Activated CD8-positive, alpha-beta memory T cell treated with anti-CD3 and anti-CD28 coated beads, Interleukin-2, amount 10 ng/mL, durations not matched to agents 7 days and 5 days (primary cell): ENCODE data around the gene ZNF562. TPM values are rescaled to one million over a fixed set of nuclear protein-coding genes. Genes with fewer than 3 reads are reported as not detected.
"Not testable (repeated sequence)": the region's sequence is repeated elsewhere in the genome, so short reads cannot be mapped to it uniquely, and the experiment has no call there.

Source experiments
- ATAC-seq: fragments of 150-1000 bp; cut with Tn5 transposase; one replicate; pipeline ENCODE4 v1.10.0; 2021; ENCODE audit warnings: moderate library complexity
- CTCF ChIA-PET: fragments of 350-600 bp; sonication (Branson Sonifier 250); formaldehyde crosslinking; loops from one replicate; lab custom pipeline; 2021; ENCODE audit warnings: antibody characterized with exemption; lab: Charles Lee
- DNase-seq: peaks from one replicate; pipeline ENCODE4 v3.0.0-alpha.2; 2020
- H3K27ac Mint-ChIP-seq: one replicate; pipeline ENCODE4 v1.8.0; 2021; ENCODE audit warnings: mild to moderate bottlenecking, mixed read lengths
- H3K27me3 Mint-ChIP-seq: one replicate; pipeline ENCODE4 v1.8.0; 2021; ENCODE audit warnings: mixed read lengths
- H3K36me3 Mint-ChIP-seq: one replicate; pipeline ENCODE4 v1.8.0; 2021; ENCODE audit warnings: mild to moderate bottlenecking, mixed read lengths
- H3K4me1 Mint-ChIP-seq: one replicate; pipeline ENCODE4 v1.8.0; 2021; ENCODE audit warnings: mixed read lengths
- H3K4me3 Mint-ChIP-seq: one replicate; pipeline ENCODE4 v1.8.0; 2021; ENCODE audit warnings: mild to moderate bottlenecking, moderate library complexity, mixed read lengths
- H3K9me3 Mint-ChIP-seq: one replicate; pipeline ENCODE4 v1.8.0; 2022; ENCODE audit warnings: low read depth, mixed read lengths
- total RNA-seq, 2 experiments: library from RNA; stranded (reverse); gene quantifications; one replicate each; pipeline ENCODE4 v1.2.3, GENCODE V29; 2021

The ZNF562 gene
- 10 to 100 TPM; 25.9 to 26.7 TPM for total RNA-seq

- Mint-ChIP-seq H3K9me3 (peaks cover 25% of the 10 kb centered on the region), H3K4me3 (peak within 1 kb of the TSS; percentile 92), H3K4me1 (peaks cover 28% of the 10 kb centered on the region), H3K36me3 (peaks cover 53% of the 10 kb centered on the region), H3K27ac (peak within 1 kb of the TSS; percentile 98), H3K27me3 (no peaks in the 10 kb centered on the region)
- CTCF ChIA-PET = interaction anchor here (0.6 to 1.2 kb wide), 3 partner anchors 12 to 148 kb away, joined by 3 to 6 read pairs (median 4); no protein-coding TSS in a partner anchor
- ATAC-seq = peak; percentile 88
- peak; percentile 90 for DNase-seq
Observed at GRCh38 chr19:9674663-9675357, at the start of gene ZNF562. ZNF562 (minus strand) TSS chr19:9675100; CDS start chr19:9660744, 14,356 bp downstream.

DNA sequence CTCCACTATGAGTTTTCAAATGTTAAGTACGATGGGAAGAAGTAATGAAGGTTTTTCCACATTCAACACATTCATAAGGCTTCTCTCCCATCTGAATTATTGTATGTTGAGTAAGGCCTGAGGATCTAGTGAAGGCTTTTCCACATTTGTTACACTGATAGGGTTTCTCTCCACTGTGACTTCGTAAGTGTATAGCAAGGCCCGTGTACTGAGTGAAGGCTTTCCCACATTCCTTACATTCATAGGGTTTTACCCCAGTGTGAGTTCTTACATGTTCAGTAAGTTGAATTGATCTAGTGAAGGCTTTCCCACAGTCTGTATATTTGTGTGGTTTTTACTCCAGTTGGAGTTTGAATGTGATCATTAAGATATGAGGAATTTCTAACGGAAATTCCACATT is 49.3 kb upstream of the ZNF562 start:
- peaks cover 6% of the 10 kb centered on the region for H3K9me3 Mint-ChIP-seq
- peaks cover 1% of the 10 kb centered on the region for H3K36me3 Mint-ChIP-seq
- no peaks in the 10 kb centered on the region for H3K27me3 Mint-ChIP-seq
- H3K4me1 Mint-ChIP-seq = peaks cover 4% of the 10 kb centered on the region
- no peak for DNase-seq
- CTCF ChIA-PET = no interaction called here
- no peak overlapping the region for H3K4me3 Mint-ChIP-seq
- H3K27ac Mint-ChIP-seq = no peak overlapping the region
- no peak for ATAC-seq

- CTCF ChIA-PET = no interaction called here
- Mint-ChIP-seq H3K27me3 (peaks cover 4% of the 10 kb centered on the region), H3K9me3 (peaks cover 9% of the 10 kb centered on the region), H3K4me3 (peak overlapping the region; percentile 2), H3K27ac (no peak overlapping the region), H3K4me1 (peaks cover 4% of the 10 kb centered on the region), H3K36me3 (peaks cover 1% of the 10 kb centered on the region)
- ATAC-seq (no peak), DNase-seq (no peak)
Observed at GRCh38 chr19:9721861-9722260, 47.0 kb upstream of the ZNF562 start.

- ATAC-seq (no peak), DNase-seq (no peak)
- Mint-ChIP-seq H3K27ac (no peak overlapping the region), H3K4me3 (no peak overlapping the region), H3K9me3 (peaks cover 9% of the 10 kb centered on the region), H3K4me1 (peaks cover 4% of the 10 kb centered on the region), H3K36me3 (peaks cover 1% of the 10 kb centered on the region), H3K27me3 (peaks cover 4% of the 10 kb centered on the region)
- CTCF ChIA-PET = no interaction called here
Observed at GRCh38 chr19:9720541-9720940, 45.6 kb upstream of the ZNF562 start.

DNA sequence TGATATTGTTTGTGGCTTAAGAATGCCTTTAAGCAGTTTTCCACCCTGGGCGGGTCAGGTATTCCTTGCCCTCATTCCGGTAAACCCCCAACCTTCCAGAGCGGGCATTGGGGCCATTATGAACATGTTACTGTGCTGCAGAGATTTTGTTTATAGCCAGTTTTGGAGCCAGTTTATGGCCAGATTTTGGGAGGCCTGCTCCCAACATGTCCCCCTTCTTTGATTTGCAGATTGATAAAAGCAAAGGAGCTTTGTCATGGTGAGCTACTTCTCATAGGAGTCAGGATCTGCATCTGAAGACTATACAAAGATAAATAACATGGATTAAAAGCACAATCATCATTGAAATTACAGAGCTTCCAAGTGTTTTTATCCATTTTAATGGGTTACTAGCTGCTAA is 36.9 kb upstream of the ZNF562 start:
- ATAC-seq = no peak
- no peaks in the 10 kb centered on the region for H3K36me3 Mint-ChIP-seq
- CTCF ChIA-PET = interaction anchor here (1.0 kb wide), 1 partner anchor 12 kb away, joined by 3 read pairs; no protein-coding TSS in a partner anchor
- H3K27ac Mint-ChIP-seq = no peak overlapping the region
- peaks cover 10% of the 10 kb centered on the region for H3K27me3 Mint-ChIP-seq
- no peaks in the 10 kb centered on the region for H3K4me1 Mint-ChIP-seq
- H3K4me3 Mint-ChIP-seq = no peak overlapping the region
- peaks cover 14% of the 10 kb centered on the region for H3K9me3 Mint-ChIP-seq
- DNase-seq = no peak

- Mint-ChIP-seq H3K4me1 (no peaks in the 10 kb centered on the region), H3K9me3 (peaks cover 14% of the 10 kb centered on the region)
- CTCF ChIA-PET = no interaction called here
Observed at GRCh38 chr19:9709305-9709704, 34.4 kb upstream of the ZNF562 start.

GRCh38 chr19:9705836-9706235 is 30.9 kb upstream of the ZNF562 start:
- no peaks in the 10 kb centered on the region for H3K27me3 Mint-ChIP-seq
- ATAC-seq (no peak), DNase-seq (no peak)
- CTCF ChIA-PET = no interaction called here
- no peak overlapping the region for H3K4me3 Mint-ChIP-seq
- H3K4me1 Mint-ChIP-seq = peaks cover 11% of the 10 kb centered on the region
- H3K9me3 Mint-ChIP-seq = peaks cover 15% of the 10 kb centered on the region
- H3K27ac Mint-ChIP-seq = no peak overlapping the region
- H3K36me3 Mint-ChIP-seq = peaks cover 4% of the 10 kb centered on the region

More at GRCh38 chr19:9709305-9709704, 34.4 kb upstream of the ZNF562 start:
- no peak overlapping the region for H3K27ac Mint-ChIP-seq
- DNase-seq (no peak), ATAC-seq (no peak)
- no peaks in the 10 kb centered on the region for H3K36me3 Mint-ChIP-seq
- no peak overlapping the region for H3K4me3 Mint-ChIP-seq
- H3K27me3 Mint-ChIP-seq = peaks cover 4% of the 10 kb centered on the region

GRCh38 chr19:9702186-9702585 is 27.3 kb upstream of the ZNF562 start:
- no peaks in the 10 kb centered on the region for H3K27me3 Mint-ChIP-seq
- DNase-seq (no peak), ATAC-seq (no peak)
- H3K4me3 Mint-ChIP-seq = peak overlapping the region; percentile 29
- CTCF ChIA-PET = no interaction called here
- H3K36me3 Mint-ChIP-seq = peaks cover 4% of the 10 kb centered on the region
- H3K9me3 Mint-ChIP-seq = peaks cover 12% of the 10 kb centered on the region
- peaks cover 11% of the 10 kb centered on the region for H3K4me1 Mint-ChIP-seq
- H3K27ac Mint-ChIP-seq = no peak overlapping the region

DNA sequence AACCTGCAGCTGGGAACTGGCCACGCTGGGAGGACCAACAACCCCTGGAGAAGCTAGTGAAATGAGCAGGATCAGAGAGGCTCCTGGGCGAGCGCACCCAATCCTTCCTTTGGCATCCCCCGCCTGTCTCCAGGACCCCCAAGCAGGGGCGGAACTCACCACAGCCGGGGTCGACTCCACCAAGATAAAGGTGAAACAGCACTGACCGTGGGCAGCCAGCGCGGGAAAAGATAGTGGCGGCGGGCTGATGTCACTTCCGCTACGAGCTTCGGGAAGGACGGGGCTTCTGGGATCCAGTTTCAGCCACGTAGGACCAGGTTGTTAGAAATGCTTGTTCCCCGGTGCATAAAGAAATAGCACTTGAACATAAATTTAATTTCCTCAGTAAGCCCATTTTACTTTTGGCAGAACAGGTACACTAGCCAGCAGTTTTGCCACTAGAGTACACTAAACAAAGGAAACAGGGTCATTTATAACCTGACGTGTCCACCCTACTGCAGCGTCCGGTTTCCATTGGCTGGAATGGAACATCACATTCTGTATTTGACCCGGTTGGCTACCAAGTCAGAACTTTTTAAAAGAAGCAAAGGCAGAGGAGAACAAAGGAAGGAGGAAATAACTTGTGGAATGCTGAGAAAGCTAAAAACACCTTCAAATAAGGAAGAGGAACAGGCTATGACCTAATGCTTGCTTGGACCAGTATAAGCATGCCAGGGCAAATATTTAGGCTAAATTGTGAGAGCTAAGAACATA is 25.5 kb upstream of the ZNF562 start:
- no peak overlapping the region for H3K4me3 Mint-ChIP-seq
- no peaks in the 10 kb centered on the region for H3K27me3 Mint-ChIP-seq

GRCh38 chr19:9690301-9690700 is 15.4 kb upstream of the ZNF562 start:
- H3K27ac Mint-ChIP-seq, H3K36me3 Mint-ChIP-seq, ATAC-seq, H3K4me1 Mint-ChIP-seq, DNase-seq, H3K4me3 Mint-ChIP-seq, H3K27me3 Mint-ChIP-seq: not testable (repeated sequence)
- CTCF ChIA-PET = interaction anchor here (1.5 kb wide), 1 partner anchor 109 kb away, joined by 5 read pairs; no protein-coding TSS in a partner anchor
- peaks cover 13% of the 10 kb centered on the region for H3K9me3 Mint-ChIP-seq

More for the DNA sequence above, 25.5 kb upstream of the ZNF562 start:
- DNase-seq (no peak), ATAC-seq (no peak)
- peaks cover 4% of the 10 kb centered on the region for H3K36me3 Mint-ChIP-seq
- peaks cover 12% of the 10 kb centered on the region for H3K9me3 Mint-ChIP-seq
- no peak overlapping the region for H3K27ac Mint-ChIP-seq
- peaks cover 11% of the 10 kb centered on the region for H3K4me1 Mint-ChIP-seq
- CTCF ChIA-PET = interaction anchor here (1.5 kb wide), 1 partner anchor 12 kb away, joined by 3 read pairs; no protein-coding TSS in a partner anchor

- ATAC-seq, DNase-seq, H3K36me3 Mint-ChIP-seq, H3K27me3 Mint-ChIP-seq, H3K4me1 Mint-ChIP-seq, H3K4me3 Mint-ChIP-seq, H3K9me3 Mint-ChIP-seq, CTCF ChIA-PET, H3K27ac Mint-ChIP-seq: not testable (repeated sequence)
Observed at GRCh38 chr19:9679996-9680395, 5.1 kb upstream of the ZNF562 start.

DNA sequence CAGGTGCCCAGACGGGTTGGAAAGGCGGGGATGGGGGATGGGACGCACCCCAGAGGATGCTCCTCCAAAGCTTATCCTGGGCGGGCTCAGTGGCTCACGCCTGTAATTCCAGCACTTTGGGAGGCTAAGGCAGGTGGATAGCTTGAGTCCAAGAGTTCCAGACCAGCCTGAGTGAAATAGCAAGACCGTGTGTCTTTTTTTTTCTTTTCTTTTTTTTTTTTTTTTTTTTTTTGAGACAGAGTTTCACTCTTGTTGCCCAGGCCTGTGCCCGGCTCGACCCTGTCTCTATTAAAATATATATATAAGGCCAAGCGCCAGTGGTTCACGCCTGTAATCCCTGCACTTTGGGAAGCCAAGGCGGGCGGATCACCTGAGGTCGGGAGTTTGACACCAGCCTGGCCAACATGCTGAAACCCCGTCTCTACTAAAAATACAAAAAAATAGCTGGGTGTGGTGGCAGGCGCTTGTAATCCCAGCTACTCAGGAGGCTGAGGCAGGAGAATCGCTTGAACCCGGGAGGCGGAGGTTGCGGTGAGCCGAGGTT is 530 bp upstream of the ZNF562 start:
- Mint-ChIP-seq H3K36me3 (peaks cover 47% of the 10 kb centered on the region), H3K4me3 (peak overlapping the region; percentile 92), H3K9me3 (peaks cover 23% of the 10 kb centered on the region), H3K27ac (peak overlapping the region; percentile 98), H3K4me1 (peaks cover 27% of the 10 kb centered on the region)
- not testable (repeated sequence) for ATAC-seq, H3K27me3 Mint-ChIP-seq, DNase-seq
- CTCF ChIA-PET = interaction anchor here (0.6 to 1.2 kb wide), 3 partner anchors 11 to 147 kb away, joined by 3 to 6 read pairs (median 4); no protein-coding TSS in a partner anchor

GRCh38 chr19:9673912-9674662 is 813 bp downstream of the ZNF562 start:
- Mint-ChIP-seq H3K36me3 (peaks cover 61% of the 10 kb centered on the region), H3K27ac (peak overlapping the region; percentile 98), H3K27me3 (no peaks in the 10 kb centered on the region), H3K9me3 (peaks cover 30% of the 10 kb centered on the region), H3K4me3 (peak overlapping the region; percentile 92), H3K4me1 (peaks cover 28% of the 10 kb centered on the region)
- ATAC-seq (peak; percentile 40), DNase-seq (peak; percentile 41)
- CTCF ChIA-PET = no interaction called here
